ENCODE measurements around the gene VAPA.
"Not testable (repeated sequence)": the region's sequence is repeated elsewhere in the genome, so short reads cannot be mapped to it uniquely, and the experiment has no call there.

The VAPA gene

GRCh38 chr18:9886005-9886348, 27.8 kb upstream of the VAPA start:
- DNase-seq, result no peak

GRCh38 chr18:9887992-9888391, 25.8 kb upstream of the VAPA start:
- DNase-seq, result no peak

GRCh38 chr18:9890196-9890595, 23.6 kb upstream of the VAPA start:
- no peak for DNase-seq

GRCh38 chr18:9890957-9891356, 22.9 kb upstream of the VAPA start:
- DNase-seq, result no peak

- DNase-seq, result not testable (repeated sequence)
These were observed 22.3 kb upstream of the VAPA start for GRCh38 chr18:9891515-9891914.

GRCh38 chr18:9894454-9895068, 19.3 kb upstream of the VAPA start:
- DNase-seq, result no peak

GRCh38 chr18:9897129-9897528, 16.7 kb upstream of the VAPA start:
- no peak for DNase-seq

- DNase-seq, result not testable (repeated sequence)
These were observed 16.0 kb upstream of the VAPA start for GRCh38 chr18:9897787-9898291.

- DNase-seq, result no peak
These were observed 14.8 kb upstream of the VAPA start for GRCh38 chr18:9898792-9899549.

- DNase-seq, result not testable (repeated sequence)
These were observed 14.3 kb upstream of the VAPA start for GRCh38 chr18:9899550-9899930.

- no peak for DNase-seq
These were observed 13.1 kb upstream of the VAPA start for GRCh38 chr18:9900699-9901098.

GRCh38 chr18:9901377-9901776, 12.4 kb upstream of the VAPA start:
- no peak for DNase-seq

GRCh38 chr18:9902264-9902663, 11.6 kb upstream of the VAPA start:
- not testable (repeated sequence) for DNase-seq

GRCh38 chr18:9902832-9903231, 11.0 kb upstream of the VAPA start:
- no peak for DNase-seq

GRCh38 chr18:9905401-9905922, 8.4 kb upstream of the VAPA start:
- DNase-seq, result no peak

GRCh38 chr18:9906481-9906880, 7.3 kb upstream of the VAPA start:
- DNase-seq, result no peak

- no peak for DNase-seq
These were observed 5.9 kb upstream of the VAPA start for GRCh38 chr18:9907867-9908266.

- no peak for DNase-seq
These were observed 3.7 kb upstream of the VAPA start for GRCh38 chr18:9910071-9910470.

GRCh38 chr18:9910661-9911060, 3.2 kb upstream of the VAPA start:
- no peak for DNase-seq

GRCh38 chr18:9911226-9911625, 2.6 kb upstream of the VAPA start:
- no peak for DNase-seq

GRCh38 chr18:9912285-9912684, 1.5 kb upstream of the VAPA start:
- not testable (repeated sequence) for DNase-seq

GRCh38 chr18:9913151-9913525, 678 bp upstream of the VAPA start:
- no peak for DNase-seq

- DNase-seq, result no peak
These were observed 443 bp downstream of the VAPA start for GRCh38 chr18:9914334-9914583.

GRCh38 chr18:9914584-9915290, 921 bp downstream of the VAPA start:
- peak; percentile 67 for DNase-seq
